Sigmoid colon (tissue), 4 donors: ENCODE data around the gene ATXN3.

Source experiments
- POLR2A ChIP-seq, 2 donors: fragments of 450-650 bp; IDR thresholded peaks; one replicate each; pipeline ENCODE4 v1.6.1; 2016; ENCODE audit warnings: antibody characterized with exemption in 2 of 2, mild to moderate bottlenecking in 2 of 2, moderate library complexity in 2 of 2
- POLR2AphosphoS5 ChIP-seq, 4 donors: sonication (generic); formaldehyde crosslinking; IDR thresholded peaks; one replicate each; pipeline ENCODE4 v1.6.1; 2017; ENCODE audit warnings: antibody characterized with exemption in 4 of 4
- TF ChIP-seq, protein P1 (sequence below), 4 experiments: fragments of 450-650 bp in 3 of 4; fragments of 200-600 bp in 1 of 4; IDR thresholded peaks; one replicate each; pipeline ENCODE4 v1.5.1; 2016 to 2019; ENCODE audit warnings: antibody characterized with exemption in 4 of 4, mild to moderate bottlenecking in 3 of 4, moderate library complexity in 2 of 4

DNA sequence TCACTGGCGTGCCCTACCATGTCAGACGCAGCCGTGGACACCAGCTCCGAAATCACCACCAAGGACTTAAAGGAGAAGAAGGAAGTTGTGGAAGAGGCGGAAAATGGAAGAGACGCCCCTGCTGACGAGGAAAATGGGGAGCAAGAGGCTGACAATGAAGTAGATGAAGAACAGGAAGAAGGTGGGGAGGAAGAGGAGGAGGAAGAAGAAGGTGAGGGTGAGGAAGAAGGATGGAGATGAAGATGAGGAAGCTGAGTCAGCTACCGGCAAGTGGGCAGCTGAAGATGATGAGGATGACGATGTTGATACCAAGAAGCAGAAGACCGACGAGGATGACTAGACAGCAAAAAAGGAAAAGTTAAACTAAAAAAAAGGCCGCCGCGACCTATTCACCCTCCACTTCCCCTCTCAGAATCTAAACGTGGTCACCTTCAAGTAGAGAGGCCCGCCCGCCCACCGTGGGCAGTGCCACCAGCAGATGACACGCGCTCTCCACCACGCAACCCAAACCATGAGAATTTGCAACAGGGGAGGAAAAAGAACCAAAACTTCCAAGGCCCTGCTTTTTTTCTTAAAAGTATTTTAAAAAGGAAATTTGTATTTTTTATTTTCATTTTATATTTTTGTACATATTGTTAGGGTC, 79.7 kb downstream of the ATXN3 start:
- TF ChIP-seq, protein P1, sequence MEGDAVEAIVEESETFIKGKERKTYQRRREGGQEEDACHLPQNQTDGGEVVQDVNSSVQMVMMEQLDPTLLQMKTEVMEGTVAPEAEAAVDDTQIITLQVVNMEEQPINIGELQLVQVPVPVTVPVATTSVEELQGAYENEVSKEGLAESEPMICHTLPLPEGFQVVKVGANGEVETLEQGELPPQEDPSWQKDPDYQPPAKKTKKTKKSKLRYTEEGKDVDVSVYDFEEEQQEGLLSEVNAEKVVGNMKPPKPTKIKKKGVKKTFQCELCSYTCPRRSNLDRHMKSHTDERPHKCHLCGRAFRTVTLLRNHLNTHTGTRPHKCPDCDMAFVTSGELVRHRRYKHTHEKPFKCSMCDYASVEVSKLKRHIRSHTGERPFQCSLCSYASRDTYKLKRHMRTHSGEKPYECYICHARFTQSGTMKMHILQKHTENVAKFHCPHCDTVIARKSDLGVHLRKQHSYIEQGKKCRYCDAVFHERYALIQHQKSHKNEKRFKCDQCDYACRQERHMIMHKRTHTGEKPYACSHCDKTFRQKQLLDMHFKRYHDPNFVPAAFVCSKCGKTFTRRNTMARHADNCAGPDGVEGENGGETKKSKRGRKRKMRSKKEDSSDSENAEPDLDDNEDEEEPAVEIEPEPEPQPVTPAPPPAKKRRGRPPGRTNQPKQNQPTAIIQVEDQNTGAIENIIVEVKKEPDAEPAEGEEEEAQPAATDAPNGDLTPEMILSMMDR (IDR thresholded peaks at IDR 0.05), result no peak
- TF ChIP-seq POLR2A (IDR thresholded peaks at IDR 0.05), result no peak
- no peak for TF ChIP-seq POLR2AphosphoS5 (IDR thresholded peaks at IDR 0.05)
